Adrenal gland (tissue), 5 donors: ENCODE results near the gene SEMA7A.
"Not testable (repeated sequence)": the region's sequence is repeated elsewhere in the genome, so short reads cannot be mapped to it uniquely, and the experiment has no call there.

ENCODE experiments used
- CTCF ChIP-seq, 6 experiments: fragments of 450-650 bp in 4 of 6; fragments of 200-600 bp in 2 of 6; sonication (generic) in 1 of 6; IDR thresholded peaks; 1 replicate in 5 of 6; 2 replicates in 1 of 6; pipeline versions ENCODE4 v1.5.1 to v1.8.0; 2016 to 2021; ENCODE audit warnings: antibody characterized with exemption in 6 of 6, mild to moderate bottlenecking in 2 of 6, moderate library complexity in 1 of 6
- POLR2A ChIP-seq, 2 donors: fragments of 450-650 bp; IDR thresholded peaks; one replicate each; pipeline ENCODE4 v1.6.1; 2017; ENCODE audit warnings: antibody characterized with exemption in 2 of 2, mild to moderate bottlenecking in 2 of 2, moderate library complexity in 1 of 2
- donor health status: DM: no; HTN: no; CAD: no.

GRCh38 chr15:74457036-74457435, 23.3 kb upstream of the SEMA7A start:
- not testable (repeated sequence) for TF ChIP-seq CTCF, POLR2A (IDR thresholded peaks at IDR 0.05)
